Kidney glomerular epithelial cell (primary cell): ENCODE data around the gene DCTN1.

ENCODE experiments used
- DNase-seq: peaks from one replicate; lab custom pipeline; 2025; lab: John Stamatoyannopoulos, UW

DCTN1 gene

GRCh38 chr2:74321737-74322136, 58.4 kb downstream of the DCTN1 start:
- DNase-seq: no peak

GRCh38 chr2:74317701-74318100, 62.4 kb downstream of the DCTN1 start:
- DNase-seq: no peak

- no peak for DNase-seq
Measured at GRCh38 chr2:74316627-74317295, 63.4 kb downstream of the DCTN1 start.

- DNase-seq: no peak
Measured at GRCh38 chr2:74314107-74314506, 66.0 kb downstream of the DCTN1 start.

GRCh38 chr2:74313497-74313896, 66.6 kb downstream of the DCTN1 start:
- no peak for DNase-seq

GRCh38 chr2:74312913-74313312, 67.2 kb downstream of the DCTN1 start:
- no peak for DNase-seq
